Measurements from ENCODE around the gene TATDN3. TPM values are rescaled to one million over a fixed set of nuclear protein-coding genes. Genes with fewer than 3 reads are reported as not detected.

The TATDN3 gene
- polyA plus RNA-seq, 1 donor from 2014 or later, result 72.0 TPM

GRCh38 chr1:212745303-212745702 lies 46.4 kb upstream of the TATDN3 start:
- H4K20me1 ChIP-seq (ENCODE audit: insufficient read depth), result no peaks in the 10 kb centered on the region
- peaks cover 4% of the 10 kb centered on the region for H3K36me3 ChIP-seq (ENCODE audit: insufficient read depth, low read length)
- H3K9me2 ChIP-seq (ENCODE audit: insufficient read depth, low read length), result no peaks in the 10 kb centered on the region
- no peak overlapping the region for H3K9ac ChIP-seq (ENCODE audit: low read length)
- no peak overlapping the region for H3K4me2 ChIP-seq (ENCODE audit: low read length)
- H3F3A ChIP-seq (ENCODE audit: insufficient read depth, low read length, poor library complexity, severe bottlenecking), result no peaks in the 10 kb centered on the region
- H3K9me3 ChIP-seq (ENCODE audit: low read length), result no peaks in the 10 kb centered on the region
- no peak overlapping the region for H3K27ac ChIP-seq (ENCODE audit: low read length)
- TF ChIP-seq CTCF (IDR thresholded peaks at IDR 0.05; ENCODE audit: poor library complexity, severe bottlenecking) (no peak), RAD21 (conservative IDR thresholded peaks at IDR 0.05) (no peak)
- H3K79me2 ChIP-seq (replicated peaks; ENCODE audit: insufficient read depth, low read length), result no peaks in the 10 kb centered on the region
- no peaks in the 10 kb centered on the region for H3K27me3 ChIP-seq (ENCODE audit: insufficient read depth, low read depth, low read length)
- H2AFZ ChIP-seq (ENCODE audit: low read depth, low read length), result no peak overlapping the region
- no peak overlapping the region for H3K4me3 ChIP-seq (ENCODE audit: low read length)

- no peak overlapping the region for H3K27ac ChIP-seq (ENCODE audit: low read length)
- H3K9me3 ChIP-seq (ENCODE audit: low read length), result no peaks in the 10 kb centered on the region
- no peak overlapping the region for H3K4me2 ChIP-seq (ENCODE audit: low read length)
- no peaks in the 10 kb centered on the region for H4K20me1 ChIP-seq (ENCODE audit: insufficient read depth)
- H3K27me3 ChIP-seq (ENCODE audit: insufficient read depth, low read depth, low read length), result no peaks in the 10 kb centered on the region
- H2AFZ ChIP-seq (ENCODE audit: low read depth, low read length), result no peak overlapping the region
- H3K9ac ChIP-seq (ENCODE audit: low read length), result no peak overlapping the region
- no peak overlapping the region for H3K4me3 ChIP-seq (ENCODE audit: low read length)
- no peaks in the 10 kb centered on the region for H3K79me2 ChIP-seq (replicated peaks; ENCODE audit: insufficient read depth, low read length)
- no peaks in the 10 kb centered on the region for H3F3A ChIP-seq (ENCODE audit: insufficient read depth, low read length, poor library complexity, severe bottlenecking)
- TF ChIP-seq TAF1 (IDR thresholded peaks at IDR 0.05; ENCODE audit: low read depth) (no peak), RAD21 (conservative IDR thresholded peaks at IDR 0.05) (no peak), REST (IDR thresholded peaks at IDR 0.05; ENCODE audit: borderline replicate concordance) (no peak), MXI1 (conservative IDR thresholded peaks at IDR 0.05; ENCODE audit: poor library complexity, severe bottlenecking) (no peak), EP300 (conservative IDR thresholded peaks at IDR 0.05; ENCODE audit: poor library complexity, severe bottlenecking) (no peak), POLR2AphosphoS5 (IDR thresholded peaks at IDR 0.05) (no peak), CTCF (IDR thresholded peaks at IDR 0.05; ENCODE audit: poor library complexity, severe bottlenecking) (no peak), EZH2 (IDR thresholded peaks at IDR 0.05; ENCODE audit: borderline replicate concordance, insufficient read depth, low read length, poor library complexity, severe bottlenecking) (no peak), SMC3 (conservative IDR thresholded peaks at IDR 0.05; ENCODE audit: poor library complexity) (no peak)
- no peaks in the 10 kb centered on the region for H3K9me2 ChIP-seq (ENCODE audit: insufficient read depth, low read length)
- H3K36me3 ChIP-seq (ENCODE audit: insufficient read depth, low read length), result peaks cover 4% of the 10 kb centered on the region
Observed at GRCh38 chr1:212746546-212746945, 45.1 kb upstream of the TATDN3 start.

All from neural cell (in vitro differentiated cells).